Fibroblast of gingiva (primary cell): ENCODE measurements around the gene TEX26.
"Not testable (repeated sequence)": the region's sequence is repeated elsewhere in the genome, so short reads cannot be mapped to it uniquely, and the experiment has no call there.

Source experiments
- DNase-seq: peaks from one replicate; pipeline ENCODE4 v3.0.0-alpha.2; 2011; ENCODE audit warnings: low read depth

Gene TEX26

DNA sequence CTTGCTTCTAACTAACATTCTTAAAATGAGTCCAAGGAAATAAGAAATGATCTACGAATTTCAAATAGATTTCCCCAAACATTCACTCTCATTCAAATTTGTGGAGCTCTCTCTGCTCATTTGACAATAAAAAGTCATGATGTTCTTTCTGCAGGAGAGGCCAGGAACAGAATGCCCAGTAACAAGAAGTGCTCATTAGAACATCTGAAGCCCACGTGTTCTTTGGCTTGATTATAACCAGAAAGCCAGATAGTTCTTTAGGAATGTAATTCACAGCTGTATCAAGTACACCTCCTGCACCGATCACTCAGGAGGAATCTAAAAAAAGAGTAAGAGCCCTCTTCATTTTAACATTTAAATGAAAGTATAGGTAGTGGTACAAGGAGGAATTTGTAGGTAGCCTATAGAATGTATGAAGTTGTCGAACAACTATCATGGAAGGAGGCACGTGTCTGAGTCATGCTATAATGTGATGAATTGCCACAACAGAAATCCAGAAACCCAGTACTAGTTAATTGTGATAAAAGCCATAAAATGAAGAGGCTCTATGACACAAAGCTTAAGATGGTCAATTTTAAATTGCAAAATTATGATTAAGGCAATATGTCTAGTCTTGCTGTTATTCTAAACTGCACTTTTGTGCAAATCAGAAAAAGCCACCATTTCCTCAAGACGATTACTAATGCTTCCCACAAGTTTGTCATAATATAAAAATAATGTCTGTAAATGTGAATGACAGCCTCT is 13.6 kb upstream of the TEX26 start:
- no peak for DNase-seq

DNA sequence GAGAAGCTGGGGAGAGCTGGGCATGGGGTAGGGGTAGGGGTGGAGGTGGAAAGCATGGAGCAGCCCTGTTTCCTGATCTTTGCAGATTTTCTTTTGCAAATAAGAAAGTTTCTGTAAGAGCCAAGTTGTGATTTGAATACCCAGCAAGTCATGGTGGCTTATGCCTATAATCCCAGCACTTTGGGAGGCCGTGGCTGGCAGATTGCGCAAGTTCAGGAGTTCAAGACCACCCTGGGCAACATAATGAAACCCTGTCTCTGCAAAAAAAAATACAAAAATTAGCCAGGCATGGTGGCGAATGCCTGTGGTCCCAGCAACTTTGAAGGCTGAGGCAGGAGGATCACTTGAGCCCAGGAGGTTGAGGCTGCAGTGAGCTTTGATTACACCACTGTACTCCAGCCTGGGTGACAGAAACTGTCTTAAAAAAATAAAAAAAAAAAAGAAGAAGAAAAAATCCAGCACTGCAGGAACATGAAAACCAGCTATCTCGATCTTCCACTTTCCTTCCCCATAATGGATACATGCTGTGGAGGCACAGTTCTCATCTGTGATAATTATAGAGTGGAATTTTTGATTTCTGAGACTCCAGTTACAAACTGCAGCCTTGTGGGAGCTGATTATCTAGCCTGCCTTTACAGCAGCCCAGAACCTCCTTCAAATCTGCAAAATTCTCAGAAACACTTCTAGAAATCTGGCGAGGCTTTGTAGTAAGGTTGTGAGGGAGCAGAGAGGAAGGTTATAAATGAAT is 12.1 kb upstream of the TEX26 start:
- no peak for DNase-seq

DNA sequence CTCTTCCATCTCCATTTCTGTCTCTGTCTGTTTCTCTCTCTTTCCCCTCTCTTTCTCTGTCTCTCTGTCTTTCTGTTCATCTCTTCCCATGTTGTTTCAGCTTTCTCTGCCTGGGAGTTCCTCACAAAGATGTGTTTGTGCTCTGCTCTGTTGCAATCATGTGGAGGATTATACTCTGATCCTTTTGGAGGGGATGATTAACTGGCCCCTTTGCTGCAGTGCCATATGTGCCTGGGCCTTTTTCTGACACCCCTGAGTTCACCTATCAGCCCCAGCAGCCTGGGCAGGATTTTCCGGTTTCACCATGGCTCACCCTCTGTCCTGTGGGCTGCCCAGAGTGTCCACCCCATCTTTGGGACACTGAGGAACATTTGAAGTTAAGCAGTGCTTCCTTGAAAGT is 9.0 kb upstream of the TEX26 start:
- DNase-seq: no peak

DNA sequence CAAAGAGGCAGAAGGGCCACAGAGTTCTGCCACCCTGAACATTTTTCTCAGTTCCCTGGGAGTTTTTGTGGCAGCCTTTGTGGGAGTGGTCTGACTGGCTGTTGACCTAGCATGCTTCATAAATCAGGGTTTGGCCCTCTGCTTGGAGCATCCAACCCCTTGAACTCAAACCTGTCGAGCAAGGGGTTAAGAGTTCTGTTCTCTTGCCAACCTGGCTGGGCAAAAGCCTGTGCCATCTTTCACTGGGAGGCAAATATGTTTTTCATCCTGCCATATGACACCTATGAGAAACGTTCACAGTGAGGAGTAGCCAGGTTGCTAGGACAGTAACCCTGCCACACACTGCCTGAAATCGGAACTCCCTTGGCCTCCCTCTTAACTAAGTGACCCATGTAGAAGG is 7.7 kb upstream of the TEX26 start:
- DNase-seq: no peak

DNA sequence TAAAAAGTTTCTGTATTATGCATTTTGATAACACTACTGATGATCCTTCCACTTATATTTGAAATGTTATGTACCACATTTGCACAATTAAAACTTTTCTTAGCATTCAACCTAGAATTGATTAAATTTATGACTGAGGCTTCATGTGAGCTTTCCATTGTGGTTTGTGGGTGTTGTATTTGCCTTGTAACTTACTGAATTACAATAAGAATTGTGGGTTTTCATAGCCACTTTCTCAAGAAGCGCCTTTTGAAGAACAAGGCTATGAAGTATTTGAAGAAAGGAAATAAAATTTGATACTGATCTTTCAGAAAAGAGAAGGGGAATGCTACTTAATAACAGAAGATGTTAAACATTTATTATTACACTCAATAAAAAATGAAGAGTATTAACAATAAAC is 7.0 kb upstream of the TEX26 start:
- no peak for DNase-seq

DNA sequence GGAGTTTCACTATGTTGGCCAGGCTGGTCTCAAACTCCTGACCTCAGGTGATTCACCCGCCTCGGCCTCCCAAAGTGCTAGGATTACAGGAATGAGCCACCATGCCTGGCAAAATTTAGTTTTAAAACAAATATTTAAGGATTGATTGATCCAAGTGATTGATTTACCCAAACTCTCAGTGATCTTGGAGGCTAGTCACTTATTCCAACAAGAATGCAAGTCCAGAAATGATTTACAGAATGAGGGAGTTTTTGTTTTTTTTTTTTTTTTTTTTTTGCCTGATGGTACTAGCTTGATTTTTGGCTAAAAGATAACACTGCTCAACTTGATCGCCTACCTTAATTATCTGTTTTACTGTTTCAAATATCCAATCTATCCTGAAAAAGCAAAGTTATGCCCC is 5.7 kb upstream of the TEX26 start:
- DNase-seq: no peak

DNA sequence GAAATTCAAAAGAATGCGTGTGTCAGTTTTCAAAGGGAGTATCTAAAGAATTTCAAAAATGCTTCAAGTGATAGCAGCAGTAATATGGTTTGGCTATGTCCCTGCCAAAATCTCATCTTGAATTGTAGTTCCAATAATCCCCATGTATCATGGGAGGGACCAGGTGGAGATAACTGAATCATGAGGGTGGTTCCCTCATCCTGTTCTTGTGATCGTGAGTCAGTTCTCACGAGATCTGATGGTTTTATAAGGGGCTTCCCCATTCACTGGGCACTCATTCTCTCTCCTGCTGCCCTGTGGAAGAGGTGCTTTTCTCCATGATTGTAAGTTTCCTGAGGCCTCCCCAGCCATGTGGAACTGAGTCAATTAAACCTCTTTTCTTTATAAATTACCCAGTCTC is 5.3 kb upstream of the TEX26 start:
- DNase-seq: not testable (repeated sequence)

DNA sequence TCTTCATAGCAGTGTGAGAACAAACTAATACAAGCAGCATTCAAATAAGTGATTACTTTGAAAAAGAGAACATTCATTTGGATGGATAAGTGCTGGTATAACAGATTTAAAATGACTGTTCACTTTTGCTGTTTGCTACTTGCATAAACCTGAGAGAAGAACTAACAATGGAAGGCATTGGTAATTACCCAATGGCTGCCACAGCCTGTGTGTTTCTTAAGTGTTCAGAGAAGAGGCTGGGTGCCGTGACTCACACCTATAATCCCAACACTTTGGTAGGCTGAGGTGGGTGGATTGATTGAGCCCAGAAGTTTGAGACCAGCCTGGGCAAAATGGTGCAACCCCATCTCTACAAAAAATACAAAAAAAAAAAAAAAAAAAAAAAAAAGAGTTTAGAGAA is 4.9 kb upstream of the TEX26 start:
- DNase-seq: no peak

DNA sequence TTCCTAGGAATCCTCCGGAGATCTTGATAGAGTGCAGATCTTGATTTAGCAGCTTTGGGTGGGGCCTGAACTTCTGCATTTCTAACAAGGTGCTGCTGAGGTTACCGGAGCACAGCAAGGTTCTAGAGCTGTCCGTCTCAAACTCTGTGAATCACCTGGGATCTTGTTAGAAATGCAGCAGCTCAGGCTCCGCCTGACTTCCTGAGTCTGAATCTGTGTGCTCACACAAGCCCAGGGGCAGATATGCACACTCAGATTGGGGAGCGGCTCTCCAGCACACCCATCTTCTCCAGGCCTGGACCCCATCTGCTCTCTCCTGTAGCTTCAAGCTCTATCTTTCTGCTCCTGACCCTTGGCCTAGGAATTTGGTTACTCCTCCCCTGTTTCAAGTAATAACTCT is 3.5 kb upstream of the TEX26 start:
- no peak for DNase-seq

DNA sequence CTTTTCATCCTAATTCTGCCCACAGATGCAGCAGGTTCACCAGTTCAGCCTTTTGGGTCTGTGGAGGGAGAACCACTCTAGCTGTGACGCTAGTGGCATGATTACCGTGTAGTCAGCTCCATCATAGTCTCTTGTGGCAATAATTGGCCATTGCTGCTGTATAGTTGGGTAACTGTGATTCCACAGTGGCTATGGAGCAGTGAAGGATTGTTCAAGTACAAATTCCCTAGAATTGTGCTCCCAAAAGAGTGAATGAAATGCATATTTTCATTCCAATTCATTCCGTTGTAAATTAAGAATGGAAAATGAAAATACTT is 856 bp downstream of the TEX26 start:
- DNase-seq: no peak

DNA sequence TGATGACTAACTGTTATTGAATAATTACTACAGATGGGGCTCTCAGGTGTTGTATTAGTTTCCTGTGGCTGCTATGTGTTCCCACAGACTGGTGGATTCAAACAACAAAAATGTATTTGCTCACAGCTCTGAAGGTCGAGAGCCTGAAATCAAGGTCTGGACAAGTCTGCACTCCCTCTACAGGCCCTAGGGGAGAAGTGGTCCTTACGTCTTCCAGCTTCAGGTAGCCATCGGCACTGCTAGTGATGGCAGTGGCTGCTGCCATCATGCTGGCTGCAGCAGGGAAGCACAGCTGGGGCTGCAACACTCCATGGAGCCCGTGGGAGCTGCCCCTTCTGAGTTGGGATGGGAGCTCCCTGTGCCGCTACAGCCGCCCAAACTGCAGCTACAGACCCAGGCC is 1.9 kb downstream of the TEX26 start:
- DNase-seq: no peak

DNA sequence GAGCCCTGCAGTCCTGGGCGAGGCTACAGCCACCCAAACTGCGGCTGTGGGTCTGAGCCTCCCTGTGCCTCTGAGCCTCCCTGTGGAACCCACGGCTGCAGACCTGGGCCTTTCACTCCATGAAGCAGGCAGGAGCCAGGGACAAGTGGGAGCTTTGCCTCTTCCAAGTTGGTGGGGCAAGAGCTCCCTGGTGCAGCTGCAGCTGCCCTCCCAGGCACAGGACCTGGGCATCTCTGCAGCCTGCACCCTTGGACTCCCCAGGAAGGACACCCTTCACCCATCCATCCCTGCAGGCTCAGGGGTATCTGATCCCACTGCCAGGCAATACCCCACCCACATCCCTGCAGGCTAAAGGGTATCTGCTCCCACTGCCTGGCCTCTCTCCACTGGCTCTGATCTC is 2.3 kb downstream of the TEX26 start:
- DNase-seq: no peak

DNA sequence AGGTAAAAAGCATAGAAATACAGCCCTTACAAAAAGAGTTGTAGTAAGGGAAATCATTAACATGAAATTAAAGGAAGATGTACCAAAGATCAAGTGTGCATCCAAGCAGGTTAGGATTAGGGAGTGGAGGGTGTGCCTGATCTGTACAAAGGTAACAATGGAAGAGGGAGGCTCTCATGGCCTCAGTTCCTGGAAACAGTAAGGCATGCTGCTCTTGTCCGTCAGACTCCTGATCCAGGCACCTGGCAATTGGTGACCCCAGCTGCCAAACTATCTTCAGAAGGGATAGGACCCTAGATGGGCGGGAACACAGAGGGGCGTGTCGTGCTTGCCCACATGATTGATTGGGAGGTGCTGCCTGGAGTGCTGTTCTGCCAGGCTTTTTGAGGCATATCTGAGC is 4.5 kb downstream of the TEX26 start:
- DNase-seq: no peak

DNA sequence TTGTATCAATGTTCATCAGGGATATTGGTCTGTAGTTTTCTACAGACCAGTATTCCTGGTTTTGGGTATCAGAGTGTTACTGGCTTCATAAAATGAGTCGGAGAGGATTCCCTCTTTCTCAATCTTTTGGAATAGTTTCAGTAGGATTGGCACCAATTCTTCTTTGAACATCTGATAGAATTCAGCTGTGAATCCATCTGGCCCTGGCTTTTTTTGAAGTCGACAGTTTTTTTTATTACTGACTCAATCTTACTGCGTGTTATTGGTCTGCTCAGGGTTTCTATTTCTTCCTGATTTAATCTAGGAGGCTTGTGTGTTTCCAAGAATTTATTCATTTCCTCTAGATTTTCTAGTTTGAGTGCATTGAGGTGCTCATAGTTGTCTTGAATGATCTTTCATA is 11.4 kb downstream of the TEX26 start:
- peak; percentile 27 for DNase-seq

DNA sequence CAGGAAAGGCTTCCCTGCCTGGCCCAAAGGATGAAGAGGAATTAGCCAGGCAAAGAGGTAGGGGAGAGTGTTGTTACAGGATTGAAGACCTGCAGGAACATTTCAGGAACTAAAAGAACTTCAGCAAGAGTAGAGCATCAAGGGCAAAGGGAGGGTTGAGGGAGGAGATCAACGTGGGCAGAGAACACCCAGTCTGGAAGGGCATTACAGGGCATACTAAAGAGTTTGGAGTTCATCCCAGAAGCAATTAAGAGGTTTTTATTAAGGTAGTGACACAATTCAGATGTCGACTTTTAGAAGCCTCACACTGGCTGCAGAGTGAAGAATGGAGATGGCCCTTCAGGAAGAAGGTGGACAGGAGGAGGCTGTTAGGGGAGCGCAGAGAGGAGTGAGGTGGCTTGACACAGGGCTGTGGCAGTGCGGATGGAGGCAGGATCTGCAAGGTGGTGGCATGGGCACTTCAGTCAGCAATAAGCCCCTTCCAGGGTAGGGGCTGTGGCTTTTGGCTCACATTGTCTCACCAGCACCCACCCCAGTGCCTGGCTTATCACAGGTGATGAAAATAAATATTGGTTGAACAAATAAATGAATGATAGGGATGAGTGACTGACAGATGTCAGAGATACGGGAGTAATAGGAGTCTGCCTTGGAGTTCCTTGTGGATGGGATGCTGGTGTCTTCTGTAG is 24.9 kb downstream of the TEX26 start:
- DNase-seq: no peak

DNA sequence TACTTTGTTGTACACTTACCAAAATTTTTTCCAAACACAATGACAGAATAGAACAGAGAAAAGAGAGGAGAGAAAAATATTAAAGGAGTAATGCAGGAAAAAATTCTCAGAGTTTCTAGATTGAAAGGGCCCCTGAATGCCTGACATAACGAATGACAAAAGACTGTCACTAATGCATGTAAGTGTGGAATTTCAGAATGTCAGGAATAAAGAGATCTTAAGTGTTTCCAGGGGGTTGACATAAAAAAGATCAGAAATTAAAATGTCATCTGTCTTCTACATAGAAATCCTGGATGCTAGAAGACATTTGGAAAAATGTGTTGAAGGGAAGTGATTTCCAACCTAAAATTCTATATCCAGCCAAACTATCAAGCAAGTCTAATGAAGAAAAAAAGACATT is 27.2 kb downstream of the TEX26 start:
- DNase-seq: no peak

DNA sequence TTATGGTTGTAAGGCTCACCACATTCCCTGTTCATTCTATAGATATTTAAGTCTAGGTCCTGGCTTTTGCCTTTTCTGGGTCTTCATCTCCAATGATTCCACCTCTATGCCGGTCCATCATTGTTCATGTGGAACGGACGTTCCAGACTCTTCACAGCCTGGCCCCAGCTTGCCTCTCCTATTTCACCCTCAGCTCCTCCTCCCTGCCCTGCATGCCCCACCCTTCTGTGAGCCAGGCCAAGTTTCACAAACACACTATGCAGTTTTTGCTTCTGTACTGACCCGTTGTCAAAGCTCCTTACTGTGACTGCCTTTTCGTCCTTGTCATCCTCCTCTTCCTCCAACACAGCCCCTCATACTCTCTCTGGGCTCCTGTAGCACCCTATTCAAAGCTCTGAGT is 31.3 kb downstream of the TEX26 start:
- peak; percentile 27 for DNase-seq

DNA sequence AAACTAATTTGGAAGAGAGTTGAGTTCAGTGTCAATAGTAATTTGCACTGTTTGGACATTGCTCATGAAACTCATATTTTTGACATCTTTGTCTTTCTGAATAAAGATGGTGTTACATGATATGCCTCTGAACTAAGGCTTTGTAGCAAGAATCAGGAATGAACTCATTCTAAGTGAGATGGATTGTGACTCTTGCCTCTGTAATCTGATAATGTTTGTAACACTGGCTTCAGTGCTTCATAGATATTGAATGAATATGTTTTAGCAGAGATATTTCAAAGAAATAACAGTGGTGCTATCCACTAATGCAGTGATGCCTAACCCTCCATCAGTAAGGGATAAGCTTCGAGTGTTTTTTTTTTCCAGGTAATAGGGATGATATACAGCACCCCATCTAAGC is 32.9 kb downstream of the TEX26 start:
- DNase-seq: peak; percentile 6

DNA sequence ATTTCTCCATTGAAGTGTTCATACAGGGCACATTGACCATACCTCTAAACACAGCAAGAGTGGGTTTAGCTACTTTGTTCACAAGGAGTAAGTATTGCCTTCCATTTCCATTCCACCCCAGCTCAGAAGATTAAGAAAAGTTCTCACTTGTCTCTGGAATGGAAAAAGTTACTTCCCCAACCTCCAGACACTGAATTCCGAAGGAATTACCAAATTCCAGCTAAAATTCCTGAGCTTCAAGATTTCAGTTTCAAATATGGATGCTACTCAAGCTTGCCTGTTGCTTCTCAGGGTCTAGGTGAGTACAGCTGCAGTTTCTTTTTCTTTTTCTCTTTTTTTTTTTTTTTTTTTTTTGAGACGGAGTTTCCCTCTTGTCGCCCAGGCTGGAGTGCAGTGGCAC is 33.6 kb downstream of the TEX26 start:
- DNase-seq: no peak

DNA sequence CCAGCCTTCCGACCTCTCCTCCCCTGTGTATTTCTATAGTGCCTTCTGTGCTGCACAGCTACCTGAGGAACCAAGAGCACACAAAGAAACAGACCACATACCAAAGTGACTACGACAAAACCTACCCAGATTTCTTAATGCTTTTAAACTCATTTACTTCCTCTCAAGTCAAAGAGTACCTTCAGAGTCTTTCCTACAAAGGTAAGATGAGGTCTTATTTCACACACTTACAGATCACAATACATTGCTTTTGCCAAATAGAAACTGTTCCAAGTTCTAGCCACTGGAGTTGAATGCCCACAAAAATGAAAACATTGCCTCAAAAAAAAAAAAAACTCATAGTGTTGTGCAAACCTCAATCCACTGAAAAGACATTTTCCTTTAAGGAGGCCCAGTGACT is 36.4 kb downstream of the TEX26 start:
- peak; percentile 75 for DNase-seq

DNA sequence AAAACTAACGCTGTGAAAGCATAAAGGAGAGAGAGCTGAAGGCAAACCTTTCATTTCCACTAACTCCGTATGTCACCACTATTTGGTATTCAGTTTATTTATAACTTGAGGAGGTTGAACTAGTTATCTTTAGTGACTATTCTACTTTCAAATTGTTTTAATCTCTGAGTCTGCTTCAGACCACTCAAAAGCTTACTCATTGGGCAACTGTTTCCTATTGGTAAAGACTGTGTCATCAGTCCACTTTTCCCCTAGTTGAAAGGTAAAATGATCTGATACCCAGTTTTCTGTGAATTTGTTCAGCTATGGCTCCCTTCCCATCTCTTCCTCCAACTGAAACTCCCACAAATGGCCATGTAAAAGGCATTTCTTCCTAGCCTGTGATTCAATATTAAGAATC is 39.1 kb downstream of the TEX26 start:
- DNase-seq: peak; percentile 47

DNA sequence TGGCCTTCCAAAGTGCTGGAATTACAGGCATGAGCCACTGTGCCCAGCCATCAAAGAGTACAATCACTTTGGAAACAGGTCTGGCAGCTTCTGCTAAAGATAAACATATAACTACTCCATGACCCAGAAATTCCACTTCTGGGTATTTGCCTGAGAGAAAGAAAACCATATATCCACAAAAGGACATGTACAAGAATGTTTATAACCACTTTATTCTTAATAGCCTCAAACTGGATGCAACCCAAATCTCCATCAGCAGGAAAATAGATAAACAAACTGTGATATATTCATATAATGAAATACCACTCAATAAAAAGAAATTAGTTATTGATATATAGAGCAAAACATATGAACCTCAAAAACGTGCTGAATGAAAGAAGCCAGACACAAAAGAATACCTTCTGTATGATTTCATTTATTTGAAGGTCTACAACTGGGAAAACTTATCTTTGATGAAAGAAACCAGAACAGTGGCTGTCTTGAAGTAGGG is 40.5 kb downstream of the TEX26 start:
- peak; percentile 24 for DNase-seq

DNA sequence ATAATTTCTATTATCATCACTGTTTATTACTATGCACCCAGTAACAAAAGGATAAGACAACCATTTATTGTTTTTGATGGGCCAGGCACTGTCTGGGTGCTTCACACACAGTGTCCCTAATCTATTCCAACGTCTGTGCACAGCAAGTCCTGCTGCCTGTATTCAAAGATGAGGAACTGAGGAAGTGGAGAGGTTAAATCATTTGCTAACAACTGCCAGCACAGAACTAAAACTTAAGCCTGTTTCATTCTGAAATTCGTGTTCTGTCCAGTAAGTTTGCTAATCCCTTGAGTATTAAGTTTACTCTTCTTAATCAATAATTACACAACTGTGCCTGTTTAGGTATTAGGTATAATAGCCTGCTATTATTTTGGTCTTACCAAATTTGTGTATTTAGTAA is 41.9 kb downstream of the TEX26 start:
- no peak for DNase-seq
